Epithelial cell of alveolus of lung (primary cell): ENCODE results near the gene CCDC24. TPM values are rescaled to one million over a fixed set of nuclear protein-coding genes. Genes with fewer than 3 reads are reported as not detected.

ENCODE experiments used
- total RNA-seq: library from RNA; depleted of rRNA; stranded (reverse); fragments of >200 nt; gene quantifications from 2 replicates; pipeline ENCODE4 v1.2.1, GENCODE V29; 2015

Gene CCDC24
- total RNA-seq: 1.8 and 2.2 TPM in 2 replicates

GRCh38 chr1:43991476-43992231, at the start of gene CCDC24:
Gene CCDC24, plus strand, starts transcription at chr1:43991599. Its CDS starts 280 bp downstream, at chr1:43991879.

DNA sequence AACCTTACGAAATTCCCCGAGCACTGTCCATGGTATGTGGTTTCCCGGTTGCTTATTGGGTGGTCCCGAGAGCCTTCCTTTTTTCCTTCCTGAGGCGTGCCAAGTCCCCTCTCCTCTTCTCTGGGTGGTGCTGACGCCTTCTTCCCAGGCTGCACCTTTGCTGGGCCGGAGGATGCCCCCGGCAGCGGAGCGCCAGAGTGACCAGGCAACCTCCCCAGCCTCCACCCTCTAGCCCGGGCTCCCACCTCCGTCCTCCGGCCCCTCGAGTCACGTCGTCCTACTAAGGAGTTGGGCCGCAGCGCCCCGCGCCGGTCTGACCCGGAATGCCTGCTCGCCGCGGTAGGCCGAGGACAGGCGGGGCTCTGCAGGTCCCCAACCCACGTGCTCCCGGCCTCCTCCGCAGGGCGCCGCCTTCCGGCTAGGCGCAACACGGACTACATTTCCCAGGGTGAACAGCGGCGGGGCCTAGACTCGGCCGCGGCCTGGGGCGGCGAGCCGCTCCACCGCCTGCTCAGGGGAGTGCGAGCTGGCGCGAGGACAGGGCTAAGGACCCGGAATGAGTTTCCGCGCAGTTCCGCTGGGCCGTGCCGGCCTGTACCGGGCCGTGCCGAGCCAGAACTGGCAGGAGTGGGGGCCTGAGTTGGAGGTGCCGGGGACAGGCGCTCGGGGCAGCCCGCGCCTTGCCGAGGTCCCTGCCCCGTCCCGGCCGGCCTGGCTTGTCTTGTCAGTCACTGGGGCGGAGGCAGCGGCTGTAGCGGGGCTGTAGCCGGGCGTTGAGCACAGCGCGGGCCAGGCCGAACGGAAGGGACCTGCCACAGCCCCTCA, 45.0 kb upstream of the CCDC24 start, which contains the start of gene IPO13:
TSS of gene IPO13 (plus strand) at position 715 of the 825 bp plus-strand sequence. CDS start 651 bp downstream, outside the sequence.

DNA sequence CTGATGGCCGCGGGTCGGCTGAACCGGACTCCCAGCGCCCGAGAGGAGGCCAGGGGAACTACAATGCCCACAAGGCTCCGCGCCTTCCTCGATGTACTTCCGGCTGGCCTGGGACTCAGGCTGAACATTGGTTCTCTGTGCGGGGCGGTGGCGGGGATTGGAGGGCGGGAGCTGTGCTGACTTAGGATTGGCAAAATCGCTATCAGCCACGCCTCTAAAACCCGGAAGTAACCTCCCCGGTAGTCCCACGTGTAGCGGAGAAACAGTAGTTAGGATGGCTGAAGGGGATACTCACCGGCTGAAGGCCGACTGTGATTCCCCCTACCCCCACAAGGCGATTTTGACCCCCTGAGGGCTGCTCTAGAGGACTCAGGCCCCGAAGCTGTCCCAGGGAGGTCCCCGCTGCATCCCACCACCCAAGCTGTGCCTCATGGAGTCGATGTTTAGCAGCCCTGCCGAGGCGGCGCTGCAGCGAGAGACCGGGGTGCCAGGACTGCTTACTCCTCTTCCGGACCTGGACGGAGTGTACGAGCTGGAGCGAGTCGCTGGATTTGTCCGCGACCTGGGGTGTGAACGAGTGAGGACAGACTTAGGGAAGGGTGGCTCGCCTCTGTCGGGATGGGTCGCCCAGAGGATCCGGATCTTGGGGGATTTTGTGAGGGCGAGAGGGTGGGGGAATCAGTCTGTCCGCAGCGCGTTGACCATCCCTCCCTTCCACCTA, 21.5 kb upstream of the CCDC24 start, which contains the start of gene DPH2:
TSS of gene DPH2 (plus strand) at position 265 of the 721 bp plus-strand sequence. CDS start at position 431, 166 bp downstream.

DNA sequence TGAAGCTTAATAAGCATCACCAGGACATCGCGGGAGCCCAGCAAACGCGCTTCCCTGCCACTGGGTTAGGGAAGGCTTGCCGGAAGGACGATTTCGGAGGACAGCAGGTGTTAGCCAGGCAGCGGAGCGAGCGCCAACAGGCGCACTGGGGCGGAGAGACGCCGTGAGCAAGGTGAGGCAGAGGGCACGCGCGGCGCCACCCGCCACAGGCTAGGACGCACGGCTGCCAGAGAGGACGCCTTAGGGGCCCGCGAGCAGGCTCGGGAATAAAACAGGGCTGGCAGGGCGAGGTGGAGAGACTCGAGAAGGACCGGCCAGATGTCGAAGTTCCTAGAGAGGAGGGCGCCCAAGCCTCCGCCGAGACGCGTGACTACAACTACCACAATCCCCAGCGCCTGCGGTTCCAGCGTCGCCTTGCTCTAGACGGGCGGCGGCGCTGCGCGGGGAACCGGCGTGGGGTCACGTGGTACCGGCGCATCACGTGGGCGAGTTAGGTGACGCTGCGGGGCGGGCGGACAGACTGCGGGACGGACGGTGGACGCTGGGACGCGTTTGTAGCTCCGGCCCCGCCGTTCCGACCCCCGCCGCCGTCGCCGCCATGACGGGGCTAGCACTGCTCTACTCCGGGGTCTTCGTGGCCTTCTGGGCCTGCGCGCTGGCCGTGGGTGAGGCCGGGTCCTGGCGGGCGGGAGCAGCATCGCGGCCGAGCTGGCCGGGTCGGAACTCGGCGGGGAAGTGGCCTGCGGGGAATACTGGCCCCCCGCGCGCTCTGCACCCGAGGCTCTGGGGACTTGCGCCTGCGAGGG, 16.8 kb upstream of the CCDC24 start, which contains the start of gene ATP6V0B:
TSS of gene ATP6V0B (plus strand) at position 518 of the 806 bp plus-strand sequence. CDS start at position 599, 81 bp downstream.

GRCh38 chr1:43978551-43979260, 12.7 kb upstream of the CCDC24 start, which contains the start of gene B4GALT2:
Gene B4GALT2, plus strand, starts transcription at chr1:43979210. Its CDS starts 1,951 bp downstream, at chr1:43981161.

GRCh38 chr1:44031252-44032169, 40.1 kb downstream of the CCDC24 start, which contains the start of gene SLC6A9:
Gene SLC6A9, minus strand, starts transcription at chr1:44031462. Its CDS starts 7,185 bp downstream, at chr1:44024277.

Other genes with a start within 250 kb of the CCDC24 start
- under 0.01 TPM in 1 of 2 replicates, not detected in the other for gene ARTN, start 57.8 kb upstream of the CCDC24 start, total RNA-seq
- 13.3 and 16.8 TPM in 2 replicates for gene IPO13, start 44.6 kb upstream of the CCDC24 start, total RNA-seq
- 19.3 and 23.7 TPM in 2 replicates for gene DPH2, start 21.6 kb upstream of the CCDC24 start, total RNA-seq
- 125 and 159 TPM in 2 replicates for gene ATP6V0B, start 16.6 kb upstream of the CCDC24 start, total RNA-seq
- 25.1 and 117 TPM in 2 replicates for gene B4GALT2, start 12.4 kb upstream of the CCDC24 start, total RNA-seq
- gene SLC6A9, start 39.9 kb downstream of the CCDC24 start, total RNA-seq: 2.9 and 10.5 TPM in 2 replicates
- gene KLF17, start 127.2 kb downstream of the CCDC24 start, total RNA-seq: not detected in 2 replicates
- not detected in 2 replicates for gene KLF18, start 150.0 kb downstream of the CCDC24 start, total RNA-seq
- 30.4 and 32.8 TPM in 2 replicates for gene DMAP1, start 221.9 kb downstream of the CCDC24 start, total RNA-seq